ENCODE results near the gene ITK. TPM values are rescaled to one million over a fixed set of nuclear protein-coding genes. Genes with fewer than 3 reads are reported as not detected.

ITK gene
- polyA plus RNA-seq = not detected in 3 replicates
- not detected for polyA plus RNA-seq (2011; ENCODE audit: low read depth)
- not detected in 2 replicates for polyA plus RNA-seq (2011; cell fraction: cytosol; rRNA removed)
- not detected in 2 replicates for polyA plus RNA-seq (2011; cell fraction: nucleus; rRNA removed)
- polyA plus RNA-seq (2012; ENCODE audit: low replicate concordance) = not detected in 2 replicates
- not detected in 3 replicates for polyA minus RNA-seq
- polyA minus RNA-seq (2011; cell fraction: cytosol; rRNA and poly(A)+ RNA removed) = not detected
- polyA minus RNA-seq (2011; cell fraction: nucleus; rRNA and poly(A)+ RNA removed) = not detected in 2 replicates

DNA sequence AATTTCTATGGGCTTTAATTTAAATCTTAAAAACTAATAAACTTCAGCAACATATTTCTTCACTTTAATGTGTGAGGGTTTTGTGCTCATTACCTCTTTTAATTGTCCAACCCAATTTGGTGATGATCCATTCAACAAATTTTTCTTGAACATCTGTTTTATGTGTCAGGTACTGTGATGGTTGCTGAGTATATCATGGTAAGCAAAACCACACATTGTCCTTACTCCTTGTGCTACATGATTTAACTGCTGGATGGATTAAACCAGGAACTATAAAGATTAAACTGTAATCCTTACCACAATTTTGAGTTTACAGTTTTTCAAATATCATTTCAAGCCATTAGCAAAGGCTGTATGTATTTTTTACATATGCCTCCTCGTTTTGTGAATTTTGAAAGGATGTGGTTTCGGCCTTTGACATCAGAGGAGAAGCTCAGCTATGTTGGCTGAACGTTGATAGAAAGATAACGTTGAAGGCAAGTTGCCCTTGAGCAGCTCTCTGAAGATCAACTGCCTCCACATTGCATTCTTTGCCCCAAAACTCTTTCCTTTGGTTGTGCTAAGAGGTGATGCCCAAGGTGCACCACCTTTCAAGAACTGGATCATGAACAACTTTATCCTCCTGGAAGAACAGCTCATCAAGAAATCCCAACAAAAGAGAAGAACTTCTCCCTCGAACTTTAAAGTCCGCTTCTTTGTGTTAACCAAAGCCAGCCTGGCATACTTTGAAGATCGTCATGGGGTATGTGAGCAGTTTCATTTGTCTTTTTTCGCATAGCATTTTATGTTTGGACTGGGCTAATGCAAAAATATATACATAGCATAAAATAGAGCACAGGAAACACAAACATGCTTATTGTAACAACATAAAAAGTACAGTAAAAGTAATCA lies at the start of gene ITK:
Gene ITK (plus strand): TSS at position 467 of the 891 bp plus-strand sequence. CDS start 138 bp downstream, at position 605.
- no peaks in the 10 kb centered on the region for H3K9me1 ChIP-seq (ENCODE audit: control insufficient read depth, extremely low read depth, insufficient read depth, low read length)
- H3K4me2 ChIP-seq (ENCODE audit: control insufficient read depth, extremely low read depth, insufficient read depth, low read depth, low read length) = no peak within 1 kb of the TSS
- H3K4me3 ChIP-seq (ENCODE audit: control insufficient read depth in 2 of 3, extremely low read depth in 1 of 3, insufficient read depth in 2 of 3, low read depth in 1 of 3, low read length in 3 of 3) = no peak within 1 kb of the TSS
- no peaks in the 10 kb centered on the region for H3K4me1 ChIP-seq (ENCODE audit: control insufficient read depth, extremely low read depth, insufficient read depth, low read length)
- dilution Hi-C loops (cut with MboI; ENCODE audit: extremely low pct_ligation_motif_present, low sequenced_read_pairs) = no loop called here
- H3K36me3 ChIP-seq (ENCODE audit: control insufficient read depth in 2 of 2, extremely low read depth in 1 of 2, insufficient read depth in 2 of 2, low read length in 2 of 2) = no peaks in the 10 kb centered on the region
- H3K27ac ChIP-seq (ENCODE audit: control insufficient read depth, insufficient read depth, low read length) = no peak within 1 kb of the TSS
- FAIRE-seq = no peak
- H3K9me3 ChIP-seq (ENCODE audit: control insufficient read depth, low read depth, low read length) = no peaks in the 10 kb centered on the region
- DNase-seq (ENCODE audit: low read depth, low spot score) = no peak
- no peak within 1 kb of the TSS for H2AFZ ChIP-seq (ENCODE audit: control insufficient read depth, low read length)
- no peak for TF ChIP-seq EZH2 (IDR thresholded peaks at IDR 0.05; ENCODE audit: low read length)
- TF ChIP-seq, protein P1, sequence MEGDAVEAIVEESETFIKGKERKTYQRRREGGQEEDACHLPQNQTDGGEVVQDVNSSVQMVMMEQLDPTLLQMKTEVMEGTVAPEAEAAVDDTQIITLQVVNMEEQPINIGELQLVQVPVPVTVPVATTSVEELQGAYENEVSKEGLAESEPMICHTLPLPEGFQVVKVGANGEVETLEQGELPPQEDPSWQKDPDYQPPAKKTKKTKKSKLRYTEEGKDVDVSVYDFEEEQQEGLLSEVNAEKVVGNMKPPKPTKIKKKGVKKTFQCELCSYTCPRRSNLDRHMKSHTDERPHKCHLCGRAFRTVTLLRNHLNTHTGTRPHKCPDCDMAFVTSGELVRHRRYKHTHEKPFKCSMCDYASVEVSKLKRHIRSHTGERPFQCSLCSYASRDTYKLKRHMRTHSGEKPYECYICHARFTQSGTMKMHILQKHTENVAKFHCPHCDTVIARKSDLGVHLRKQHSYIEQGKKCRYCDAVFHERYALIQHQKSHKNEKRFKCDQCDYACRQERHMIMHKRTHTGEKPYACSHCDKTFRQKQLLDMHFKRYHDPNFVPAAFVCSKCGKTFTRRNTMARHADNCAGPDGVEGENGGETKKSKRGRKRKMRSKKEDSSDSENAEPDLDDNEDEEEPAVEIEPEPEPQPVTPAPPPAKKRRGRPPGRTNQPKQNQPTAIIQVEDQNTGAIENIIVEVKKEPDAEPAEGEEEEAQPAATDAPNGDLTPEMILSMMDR (optimal IDR thresholded peaks at IDR 0.05 in 1 of 3, IDR thresholded peaks at IDR 0.05 in 1 of 3, conservative IDR thresholded peaks at IDR 0.05 in 1 of 3; ENCODE audit: extremely low read depth in 1 of 3, insufficient read depth in 2 of 3, low read length in 3 of 3) = no peak
- no peaks in the 10 kb centered on the region for H3K79me2 ChIP-seq (ENCODE audit: control insufficient read depth, insufficient read depth, low read length)
- H3K27me3 ChIP-seq (ENCODE audit: control insufficient read depth, extremely low read depth, insufficient read depth, low read length) = no peaks in the 10 kb centered on the region
- no peak within 1 kb of the TSS for H3K9ac ChIP-seq (ENCODE audit: control insufficient read depth, extremely low read depth, insufficient read depth, low read length)
- no peaks in the 10 kb centered on the region for H4K20me1 ChIP-seq (ENCODE audit: control insufficient read depth, extremely low read depth, insufficient read depth, low read length)

DNA sequence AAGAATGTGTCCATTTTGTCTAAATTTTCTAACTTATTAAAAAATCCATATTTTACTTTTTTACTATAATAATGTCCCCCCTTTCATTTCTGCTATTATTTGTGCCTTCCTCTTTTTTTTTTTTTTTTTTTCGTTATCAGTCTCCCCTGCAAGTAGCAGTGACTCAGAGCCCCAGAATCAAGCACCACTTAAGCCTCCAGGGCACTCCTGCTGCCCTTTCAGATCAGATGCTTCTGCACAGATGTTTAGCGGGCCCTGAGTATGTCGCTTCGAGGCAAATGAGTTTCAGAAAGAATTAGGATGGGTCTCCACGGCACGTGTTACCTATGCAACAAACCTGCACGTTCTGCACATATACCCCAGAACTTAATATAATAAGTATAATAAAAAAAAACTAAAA lies 49.7 kb upstream of the ITK start:
- no peak for FAIRE-seq
- Histone ChIP-seq H3K27me3 (ENCODE audit: control insufficient read depth, extremely low read depth, insufficient read depth, low read length) (no peaks in the 10 kb centered on the region), H4K20me1 (ENCODE audit: control insufficient read depth, extremely low read depth, insufficient read depth, low read length) (no peaks in the 10 kb centered on the region), H3K79me2 (ENCODE audit: control insufficient read depth, insufficient read depth, low read length) (no peaks in the 10 kb centered on the region), H3K9me3 (ENCODE audit: control insufficient read depth, low read depth, low read length) (no peaks in the 10 kb centered on the region), H3K4me3 (ENCODE audit: control insufficient read depth in 2 of 3, extremely low read depth in 1 of 3, insufficient read depth in 2 of 3, low read depth in 1 of 3, low read length in 3 of 3) (no peak overlapping the region), H3K4me2 (ENCODE audit: control insufficient read depth, extremely low read depth, insufficient read depth, low read depth, low read length) (no peak overlapping the region), H3K27ac (ENCODE audit: control insufficient read depth, insufficient read depth, low read length) (no peak overlapping the region), H3K4me1 (ENCODE audit: control insufficient read depth, extremely low read depth, insufficient read depth, low read length) (no peaks in the 10 kb centered on the region), H3K36me3 (ENCODE audit: control insufficient read depth in 2 of 2, extremely low read depth in 1 of 2, insufficient read depth in 2 of 2, low read length in 2 of 2) (no peaks in the 10 kb centered on the region), H3K9me1 (ENCODE audit: control insufficient read depth, extremely low read depth, insufficient read depth, low read length) (no peaks in the 10 kb centered on the region), H3K9ac (ENCODE audit: control insufficient read depth, extremely low read depth, insufficient read depth, low read length) (no peak overlapping the region), H2AFZ (ENCODE audit: control insufficient read depth, low read length) (no peak overlapping the region)
- DNase-seq (ENCODE audit: low read depth, low spot score) = no peak
- TF ChIP-seq EZH2 (IDR thresholded peaks at IDR 0.05; ENCODE audit: low read length) = no peak
- TF ChIP-seq, protein P1 (optimal IDR thresholded peaks at IDR 0.05 in 1 of 3, IDR thresholded peaks at IDR 0.05 in 1 of 3, conservative IDR thresholded peaks at IDR 0.05 in 1 of 3; ENCODE audit: extremely low read depth in 1 of 3, insufficient read depth in 2 of 3, low read length in 3 of 3) = no peak
- dilution Hi-C loops (cut with MboI; ENCODE audit: extremely low pct_ligation_motif_present, low sequenced_read_pairs) = no loop called here
